SK-N-SH (cell line): ENCODE data around the gene ADAP1.

Experiments used
- CTCF ChIP-seq: fragments of 200-600 bp; sonication (generic); IDR thresholded peaks from 2 replicates; pipeline ENCODE4 v1.6.1; 2017; ENCODE audit warnings: antibody characterized with exemption, mild to moderate bottlenecking, moderate library complexity
- EP300 ChIP-seq, 2 experiments: IDR thresholded peaks; 2 replicates each; pipeline versions ENCODE4 v1.4.0 to v1.6.1; 2012; ENCODE audit warnings: borderline replicate concordance in 1 of 2, low read depth in 1 of 2, low read length in 1 of 2
- EZH2phosphoT487 ChIP-seq: fragments of 200-600 bp; sonication (generic); IDR thresholded peaks from 2 replicates; pipeline ENCODE4 v1.6.1; 2017; ENCODE audit warnings: low read depth, mixed run types, mild to moderate bottlenecking, antibody characterized with exemption, moderate library complexity, borderline replicate concordance
- GABPA ChIP-seq: IDR thresholded peaks from 2 replicates; pipeline ENCODE4 v1.4.0; 2012; ENCODE audit warnings: low read depth, mild to moderate bottlenecking
- JUND ChIP-seq: IDR thresholded peaks from 2 replicates; pipeline ENCODE4 v1.4.0; 2012
- MAX ChIP-seq: IDR thresholded peaks from 2 replicates; pipeline ENCODE4 v1.4.0; 2012; ENCODE audit warnings: low read depth
- RAD21 ChIP-seq: IDR thresholded peaks from 2 replicates; pipeline ENCODE4 v1.6.1; 2012; ENCODE audit warnings: mild to moderate bottlenecking, low read length
- REST ChIP-seq: IDR thresholded peaks from 2 replicates; pipeline ENCODE4 v1.6.1; 2012; ENCODE audit warnings: mild to moderate bottlenecking, low read depth, low read length, moderate library complexity
- SIN3A ChIP-seq: IDR thresholded peaks from 2 replicates; pipeline ENCODE4 v1.6.1; 2012; ENCODE audit warnings: low read depth, mild to moderate bottlenecking, low read length, moderate library complexity, borderline replicate concordance
- TCF12 ChIP-seq: IDR thresholded peaks from 2 replicates; pipeline ENCODE4 v1.4.0; 2012
- USF2 ChIP-seq: fragments of 150-350 bp; IDR thresholded peaks from 2 replicates; pipeline ENCODE4 v1.6.1; 2017; ENCODE audit warnings: antibody characterized with exemption, low read length, low read depth, borderline replicate concordance
- ZBTB33 ChIP-seq: IDR thresholded peaks from 2 replicates; pipeline ENCODE4 v1.4.0; 2012; ENCODE audit warnings: low read depth, borderline replicate concordance

- no peak for TF ChIP-seq USF2
- TF ChIP-seq RAD21 = no peak
- TF ChIP-seq SIN3A = no peak
- TF ChIP-seq ZBTB33 = no peak
- no peak for TF ChIP-seq JUND
- no peak for TF ChIP-seq EZH2phosphoT487
- TF ChIP-seq TCF12 = no peak
- no peak for TF ChIP-seq CTCF
- TF ChIP-seq EP300 (IDR thresholded peaks at IDR 0.05; ENCODE audit: borderline replicate concordance in 1 of 2, low read depth in 1 of 2, low read length in 1 of 2) = no peak
- TF ChIP-seq REST = no peak
- TF ChIP-seq MAX = no peak
- no peak for TF ChIP-seq GABPA
Measured at GRCh38 chr7:969403-969802, 14.9 kb upstream of the ADAP1 start.
